ENCODE measurements around the gene TOP1. TPM values are rescaled to one million over a fixed set of nuclear protein-coding genes. Genes with fewer than 3 reads are reported as not detected.

Gene TOP1
- total and polyA plus RNA-seq, 9 of the 15 experiments (the other 6 are each of a cell fraction or from before 2014, with no cell fraction given) = 26.4 to 127 (median 39.6) TPM

DNA sequence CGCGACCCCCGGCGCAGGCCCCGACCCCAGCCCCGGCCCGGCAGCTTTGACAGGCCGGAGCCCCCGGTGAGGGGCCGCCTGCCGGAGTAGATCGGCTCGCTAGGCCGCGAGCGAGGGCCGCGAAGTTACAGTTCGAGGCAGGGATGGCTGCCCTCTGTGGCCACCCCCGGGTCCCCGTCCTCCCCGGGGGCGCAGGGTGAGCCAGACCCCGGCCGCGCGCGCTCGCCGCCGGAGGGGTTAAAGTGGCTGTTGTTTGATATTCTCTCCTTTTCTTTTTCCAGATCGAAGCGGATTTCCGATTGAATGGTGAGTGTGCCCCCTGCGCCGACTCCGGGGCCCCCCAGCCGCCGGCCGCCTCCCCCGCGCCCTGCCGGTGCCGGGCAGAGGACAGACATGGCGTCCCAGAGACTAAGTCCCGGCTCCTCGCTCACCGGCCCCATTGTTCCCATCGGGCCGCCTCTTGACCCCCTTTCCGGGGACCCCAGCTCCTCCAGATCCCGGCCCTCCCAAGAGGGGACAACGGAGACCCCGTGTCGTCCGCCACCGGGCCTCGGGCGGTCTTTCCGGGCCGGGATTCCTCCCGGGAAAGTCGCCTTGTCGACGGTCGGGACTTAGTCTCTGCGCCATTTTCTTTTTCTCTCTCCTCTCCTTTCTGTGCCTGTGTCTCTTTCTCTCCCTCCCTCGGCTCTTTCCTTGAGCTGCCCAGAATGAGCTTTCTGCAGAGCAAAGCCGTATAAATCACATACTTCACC lies 704 bp downstream of the TOP1 start (continued):
- TF ChIP-seq PTRF (tag; IDR thresholded peaks at IDR 0.05) = no peak
- TF ChIP-seq ZNF589 (CRISPR knock-in tag; IDR thresholded peaks at IDR 0.05; ENCODE audit: low read depth) = no peak
- TF ChIP-seq NCOA4 (IDR thresholded peaks at IDR 0.05; ENCODE audit: partially characterized antibody) = no peak
- TF ChIP-seq GABPB2 (CRISPR knock-in tag; conservative IDR thresholded peaks at IDR 0.05) = no peak
- TF ChIP-seq, protein P1, sequence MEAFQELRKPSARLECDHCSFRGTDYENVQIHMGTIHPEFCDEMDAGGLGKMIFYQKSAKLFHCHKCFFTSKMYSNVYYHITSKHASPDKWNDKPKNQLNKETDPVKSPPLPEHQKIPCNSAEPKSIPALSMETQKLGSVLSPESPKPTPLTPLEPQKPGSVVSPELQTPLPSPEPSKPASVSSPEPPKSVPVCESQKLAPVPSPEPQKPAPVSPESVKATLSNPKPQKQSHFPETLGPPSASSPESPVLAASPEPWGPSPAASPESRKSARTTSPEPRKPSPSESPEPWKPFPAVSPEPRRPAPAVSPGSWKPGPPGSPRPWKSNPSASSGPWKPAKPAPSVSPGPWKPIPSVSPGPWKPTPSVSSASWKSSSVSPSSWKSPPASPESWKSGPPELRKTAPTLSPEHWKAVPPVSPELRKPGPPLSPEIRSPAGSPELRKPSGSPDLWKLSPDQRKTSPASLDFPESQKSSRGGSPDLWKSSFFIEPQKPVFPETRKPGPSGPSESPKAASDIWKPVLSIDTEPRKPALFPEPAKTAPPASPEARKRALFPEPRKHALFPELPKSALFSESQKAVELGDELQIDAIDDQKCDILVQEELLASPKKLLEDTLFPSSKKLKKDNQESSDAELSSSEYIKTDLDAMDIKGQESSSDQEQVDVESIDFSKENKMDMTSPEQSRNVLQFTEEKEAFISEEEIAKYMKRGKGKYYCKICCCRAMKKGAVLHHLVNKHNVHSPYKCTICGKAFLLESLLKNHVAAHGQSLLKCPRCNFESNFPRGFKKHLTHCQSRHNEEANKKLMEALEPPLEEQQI (IDR thresholded peaks at IDR 0.05) = no peak
- TF ChIP-seq, protein P2, sequence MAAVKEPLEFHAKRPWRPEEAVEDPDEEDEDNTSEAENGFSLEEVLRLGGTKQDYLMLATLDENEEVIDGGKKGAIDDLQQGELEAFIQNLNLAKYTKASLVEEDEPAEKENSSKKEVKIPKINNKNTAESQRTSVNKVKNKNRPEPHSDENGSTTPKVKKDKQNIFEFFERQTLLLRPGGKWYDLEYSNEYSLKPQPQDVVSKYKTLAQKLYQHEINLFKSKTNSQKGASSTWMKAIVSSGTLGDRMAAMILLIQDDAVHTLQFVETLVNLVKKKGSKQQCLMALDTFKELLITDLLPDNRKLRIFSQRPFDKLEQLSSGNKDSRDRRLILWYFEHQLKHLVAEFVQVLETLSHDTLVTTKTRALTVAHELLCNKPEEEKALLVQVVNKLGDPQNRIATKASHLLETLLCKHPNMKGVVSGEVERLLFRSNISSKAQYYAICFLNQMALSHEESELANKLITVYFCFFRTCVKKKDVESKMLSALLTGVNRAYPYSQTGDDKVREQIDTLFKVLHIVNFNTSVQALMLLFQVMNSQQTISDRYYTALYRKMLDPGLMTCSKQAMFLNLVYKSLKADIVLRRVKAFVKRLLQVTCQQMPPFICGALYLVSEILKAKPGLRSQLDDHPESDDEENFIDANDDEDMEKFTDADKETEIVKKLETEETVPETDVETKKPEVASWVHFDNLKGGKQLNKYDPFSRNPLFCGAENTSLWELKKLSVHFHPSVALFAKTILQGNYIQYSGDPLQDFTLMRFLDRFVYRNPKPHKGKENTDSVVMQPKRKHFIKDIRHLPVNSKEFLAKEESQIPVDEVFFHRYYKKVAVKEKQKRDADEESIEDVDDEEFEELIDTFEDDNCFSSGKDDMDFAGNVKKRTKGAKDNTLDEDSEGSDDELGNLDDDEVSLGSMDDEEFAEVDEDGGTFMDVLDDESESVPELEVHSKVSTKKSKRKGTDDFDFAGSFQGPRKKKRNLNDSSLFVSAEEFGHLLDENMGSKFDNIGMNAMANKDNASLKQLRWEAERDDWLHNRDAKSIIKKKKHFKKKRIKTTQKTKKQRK (IDR thresholded peaks at IDR 0.05; ENCODE audit: borderline replicate concordance, low read depth, low read length) = no peak
- no peak for TF ChIP-seq TEAD2 (tag; IDR thresholded peaks at IDR 0.05)
- TF ChIP-seq, protein P3, sequence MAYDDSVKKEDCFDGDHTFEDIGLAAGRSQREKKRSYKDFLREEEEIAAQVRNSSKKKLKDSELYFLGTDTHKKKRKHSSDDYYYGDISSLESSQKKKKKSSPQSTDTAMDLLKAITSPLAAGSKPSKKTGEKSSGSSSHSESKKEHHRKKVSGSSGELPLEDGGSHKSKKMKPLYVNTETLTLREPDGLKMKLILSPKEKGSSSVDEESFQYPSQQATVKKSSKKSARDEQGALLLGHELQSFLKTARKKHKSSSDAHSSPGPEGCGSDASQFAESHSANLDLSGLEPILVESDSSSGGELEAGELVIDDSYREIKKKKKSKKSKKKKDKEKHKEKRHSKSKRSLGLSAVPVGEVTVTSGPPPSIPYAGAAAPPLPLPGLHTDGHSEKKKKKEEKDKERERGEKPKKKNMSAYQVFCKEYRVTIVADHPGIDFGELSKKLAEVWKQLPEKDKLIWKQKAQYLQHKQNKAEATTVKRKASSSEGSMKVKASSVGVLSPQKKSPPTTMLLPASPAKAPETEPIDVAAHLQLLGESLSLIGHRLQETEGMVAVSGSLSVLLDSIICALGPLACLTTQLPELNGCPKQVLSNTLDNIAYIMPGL (CRISPR knock-in tag; IDR thresholded peaks at IDR 0.05) = peak; percentile 42; the same call in 1 of the 2 replicates
- TF ChIP-seq NCOR1 (IDR thresholded peaks at IDR 0.05) = no peak
- TF ChIP-seq NFXL1 (CRISPR knock-in tag; IDR thresholded peaks at IDR 0.05) = no peak
- TF ChIP-seq, protein P4, sequence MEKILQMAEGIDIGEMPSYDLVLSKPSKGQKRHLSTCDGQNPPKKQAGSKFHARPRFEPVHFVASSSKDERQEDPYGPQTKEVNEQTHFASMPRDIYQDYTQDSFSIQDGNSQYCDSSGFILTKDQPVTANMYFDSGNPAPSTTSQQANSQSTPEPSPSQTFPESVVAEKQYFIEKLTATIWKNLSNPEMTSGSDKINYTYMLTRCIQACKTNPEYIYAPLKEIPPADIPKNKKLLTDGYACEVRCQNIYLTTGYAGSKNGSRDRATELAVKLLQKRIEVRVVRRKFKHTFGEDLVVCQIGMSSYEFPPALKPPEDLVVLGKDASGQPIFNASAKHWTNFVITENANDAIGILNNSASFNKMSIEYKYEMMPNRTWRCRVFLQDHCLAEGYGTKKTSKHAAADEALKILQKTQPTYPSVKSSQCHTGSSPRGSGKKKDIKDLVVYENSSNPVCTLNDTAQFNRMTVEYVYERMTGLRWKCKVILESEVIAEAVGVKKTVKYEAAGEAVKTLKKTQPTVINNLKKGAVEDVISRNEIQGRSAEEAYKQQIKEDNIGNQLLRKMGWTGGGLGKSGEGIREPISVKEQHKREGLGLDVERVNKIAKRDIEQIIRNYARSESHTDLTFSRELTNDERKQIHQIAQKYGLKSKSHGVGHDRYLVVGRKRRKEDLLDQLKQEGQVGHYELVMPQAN (IDR thresholded peaks at IDR 0.05; ENCODE audit: borderline replicate concordance) = no peak
- TF ChIP-seq, protein P5, sequence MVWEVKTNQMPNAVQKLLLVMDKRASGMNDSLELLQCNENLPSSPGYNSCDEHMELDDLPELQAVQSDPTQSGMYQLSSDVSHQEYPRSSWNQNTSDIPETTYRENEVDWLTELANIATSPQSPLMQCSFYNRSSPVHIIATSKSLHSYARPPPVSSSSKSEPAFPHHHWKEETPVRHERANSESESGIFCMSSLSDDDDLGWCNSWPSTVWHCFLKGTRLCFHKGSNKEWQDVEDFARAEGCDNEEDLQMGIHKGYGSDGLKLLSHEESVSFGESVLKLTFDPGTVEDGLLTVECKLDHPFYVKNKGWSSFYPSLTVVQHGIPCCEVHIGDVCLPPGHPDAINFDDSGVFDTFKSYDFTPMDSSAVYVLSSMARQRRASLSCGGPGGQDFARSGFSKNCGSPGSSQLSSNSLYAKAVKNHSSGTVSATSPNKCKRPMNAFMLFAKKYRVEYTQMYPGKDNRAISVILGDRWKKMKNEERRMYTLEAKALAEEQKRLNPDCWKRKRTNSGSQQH (CRISPR knock-in tag; IDR thresholded peaks at IDR 0.05) = no peak
- no peak for TF ChIP-seq NUFIP1 (IDR thresholded peaks at IDR 0.05; ENCODE audit: partially characterized antibody)
- no peak for TF ChIP-seq ILK (tag; IDR thresholded peaks at IDR 0.05; ENCODE audit: borderline replicate concordance, low read depth)
- no peak for TF ChIP-seq HDAC8 (tag; IDR thresholded peaks at IDR 0.05)
